ENCODE data around the gene SPTBN1. TPM values are rescaled to one million over a fixed set of nuclear protein-coding genes. Genes with fewer than 3 reads are reported as not detected.

SPTBN1 gene
- total RNA-seq, 2 donors from 2014 or later: 321 to 326 TPM

DNA sequence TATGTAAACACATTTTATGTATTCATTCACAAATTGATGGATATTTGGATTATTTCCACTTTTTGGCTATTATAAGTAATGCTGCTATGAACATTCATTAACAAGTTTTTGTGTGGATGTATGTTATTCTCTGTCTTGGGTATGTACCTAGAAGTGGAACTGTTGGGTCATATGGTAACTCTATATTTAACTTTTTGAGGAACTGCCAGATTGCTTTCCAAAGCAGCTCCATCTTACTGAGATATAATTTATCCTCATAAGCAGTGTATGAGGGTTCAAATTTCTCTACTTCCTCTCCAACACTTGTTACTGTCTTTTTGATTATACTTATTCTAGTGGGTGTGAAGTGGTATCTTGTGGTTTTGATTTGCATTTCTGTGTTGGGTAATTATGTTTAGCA is 260.2 kb downstream of the SPTBN1 start:
- intact Hi-C loops (cut with DNase I, micrococcal nuclease): no loop called here
- ATAC-seq: no peak
- no peak for DNase-seq

GRCh38 chr2:54720563-54720962 is 264.4 kb downstream of the SPTBN1 start:
- ATAC-seq: no peak
- no peak for DNase-seq
- intact Hi-C loops (cut with DNase I, micrococcal nuclease): loop anchor here in 1 of 2 donors (10.0 kb wide), 1 partner anchor 114 kb away; no protein-coding TSS in a partner anchor

Other genes with a start within 250 kb of the SPTBN1 start
- not detected for gene TSPYL6, start 200.1 kb upstream of the SPTBN1 start, total RNA-seq